HG02870 (cell line): ENCODE results near the gene ABCA5.
A peak's percentile ranks its signal among the peaks of the same experiment; 100 is the strongest.
"Not testable (repeated sequence)": the region's sequence is repeated elsewhere in the genome, so short reads cannot be mapped to it uniquely, and the experiment has no call there.

Experiments
- ATAC-seq: cut with Tn5 transposase; IDR thresholded peaks from one replicate; pipeline ENCODE4 v1.9.1; 2021; ENCODE audit warnings: mild to moderate bottlenecking, moderate library complexity; ENCODE audit not compliant: unreplicated experiment

The ABCA5 gene

DNA sequence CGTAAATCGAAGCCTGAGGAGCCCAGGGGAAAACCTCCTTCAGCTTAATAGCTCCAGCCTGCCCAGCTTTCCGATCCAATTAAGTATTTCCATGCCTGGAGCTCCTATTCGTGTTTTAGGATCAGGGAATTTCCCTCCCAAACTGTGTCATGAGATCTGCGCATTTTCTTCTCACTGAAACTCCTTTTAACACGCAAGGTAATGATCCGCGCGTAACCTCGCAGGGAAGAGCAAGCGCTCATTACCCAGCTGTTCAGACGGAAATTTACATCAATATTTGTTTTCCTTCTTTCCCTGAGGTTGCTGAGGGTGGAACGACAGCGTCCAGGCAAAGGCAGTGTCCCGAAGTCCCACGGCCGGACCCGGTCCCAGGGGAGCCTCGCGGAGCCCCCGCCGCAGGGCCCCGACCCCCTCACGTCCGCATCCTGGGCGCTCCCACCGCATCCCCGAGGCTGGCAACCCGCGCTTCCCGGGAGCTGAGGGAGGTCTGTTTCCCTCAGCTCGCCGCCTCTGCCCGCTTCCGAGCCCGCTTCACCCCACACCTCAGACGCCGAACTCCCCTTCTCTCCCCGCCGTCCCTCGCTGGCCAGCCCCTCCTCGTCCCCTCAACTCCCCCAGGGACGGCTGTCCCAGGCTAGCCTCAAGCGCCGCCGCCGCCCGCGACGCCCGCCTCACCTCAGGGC is 415 bp downstream of the ABCA5 start:
- peak; percentile 5 for ATAC-seq

DNA sequence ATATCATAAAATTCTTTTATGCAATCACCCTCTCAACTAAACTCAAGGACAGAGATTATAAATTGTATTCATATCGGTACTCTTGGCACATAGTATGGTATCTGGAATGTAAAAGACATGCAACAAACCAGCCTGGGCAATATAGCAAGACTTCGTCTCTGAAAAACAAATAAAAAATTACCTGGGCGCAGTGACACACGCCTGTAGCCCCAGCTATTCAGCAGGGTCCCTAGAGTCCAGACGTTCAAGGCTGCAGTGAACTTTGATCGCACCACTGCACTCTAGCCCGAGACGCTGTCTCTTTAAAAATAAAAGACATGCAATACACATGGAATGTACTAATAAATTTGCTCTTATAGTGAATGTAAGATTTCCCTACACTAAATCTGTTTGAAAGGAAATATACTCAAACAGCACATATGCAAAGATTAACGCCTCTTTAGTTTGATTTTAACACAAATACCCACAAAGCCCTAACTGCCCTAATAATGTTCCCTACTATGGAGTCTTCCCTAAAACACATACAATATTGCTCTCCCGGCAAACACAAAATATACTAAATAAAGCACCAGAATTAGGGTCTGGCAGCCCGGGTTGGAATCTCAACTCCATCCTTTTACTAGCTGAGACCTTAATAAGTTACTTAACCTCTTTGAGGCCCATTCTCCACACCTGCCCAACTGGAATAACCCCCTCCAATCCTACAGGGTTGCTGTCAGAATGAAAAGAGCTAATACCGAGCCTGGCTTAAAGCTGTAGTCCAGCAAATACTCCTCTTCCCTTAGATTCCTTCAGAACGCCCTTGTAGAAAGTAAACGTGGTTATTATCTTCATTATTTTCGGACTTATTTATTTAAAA is 1.2 kb downstream of the ABCA5 start:
- no peak for ATAC-seq

DNA sequence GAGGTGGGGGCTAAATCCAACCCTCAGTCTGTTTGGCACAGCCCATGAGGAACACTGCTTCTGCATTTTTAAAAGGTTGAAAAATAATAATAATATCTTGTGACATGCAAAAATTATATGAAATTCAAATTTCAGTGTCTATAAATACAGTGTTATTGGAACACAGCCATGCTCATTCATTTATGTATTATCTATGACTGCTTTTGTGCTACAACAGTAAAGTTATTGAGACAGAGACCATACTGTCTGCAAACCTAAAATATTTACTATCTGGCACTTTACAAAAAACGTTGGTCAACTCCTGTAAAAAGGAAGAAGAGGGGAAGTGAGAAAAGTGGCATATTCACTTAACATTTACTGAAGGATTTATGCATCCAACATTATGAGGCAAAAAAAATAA is 3.1 kb downstream of the ABCA5 start:
- ATAC-seq: no peak

DNA sequence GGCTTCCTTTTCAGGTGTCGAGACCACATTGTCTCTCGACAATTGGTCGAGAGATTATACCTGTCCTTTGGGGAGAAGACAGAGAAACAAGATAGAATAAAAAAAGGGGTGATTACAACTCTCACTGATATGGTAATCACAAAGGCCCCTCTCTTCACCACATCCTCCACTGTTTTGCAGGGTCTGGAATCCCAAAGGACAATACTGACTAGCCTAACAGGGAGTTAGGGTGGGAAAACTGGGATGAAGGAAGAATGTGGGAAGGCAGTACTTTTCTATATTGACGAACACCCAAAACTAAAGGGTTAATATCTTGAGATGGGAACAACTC is 6.1 kb downstream of the ABCA5 start:
- no peak for ATAC-seq

DNA sequence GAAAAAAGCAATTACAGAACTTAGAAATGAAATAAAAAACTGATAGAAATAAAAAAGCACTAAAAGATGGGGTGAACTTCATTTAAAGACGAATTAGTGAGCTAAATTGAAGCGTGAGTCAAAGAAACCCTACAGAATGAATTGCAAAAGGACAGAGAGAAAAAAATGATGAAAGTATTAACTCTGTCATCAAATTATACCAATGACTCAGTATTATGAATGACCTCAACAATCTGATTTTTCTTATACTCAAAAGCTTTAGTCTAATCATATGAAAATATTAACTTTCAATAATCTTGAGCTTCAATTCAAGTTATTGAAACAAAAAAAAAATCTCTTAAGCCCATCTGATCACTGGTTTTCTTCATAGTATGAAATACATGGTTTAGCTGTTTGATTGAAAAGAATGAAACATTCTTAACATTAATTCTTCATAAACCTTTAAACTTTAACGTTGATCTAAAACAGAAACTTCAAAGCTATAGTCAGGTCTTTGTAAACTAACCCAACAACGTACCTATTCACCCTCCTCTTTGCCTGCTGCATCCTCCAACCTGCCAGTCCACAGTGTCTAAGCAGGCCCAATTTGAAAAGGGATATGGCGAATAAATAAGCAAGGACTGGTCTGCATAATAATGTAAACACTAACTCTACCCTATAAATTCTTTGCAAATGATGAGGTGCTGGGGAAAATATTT is 6.6 kb downstream of the ABCA5 start:
- ATAC-seq: no peak

DNA sequence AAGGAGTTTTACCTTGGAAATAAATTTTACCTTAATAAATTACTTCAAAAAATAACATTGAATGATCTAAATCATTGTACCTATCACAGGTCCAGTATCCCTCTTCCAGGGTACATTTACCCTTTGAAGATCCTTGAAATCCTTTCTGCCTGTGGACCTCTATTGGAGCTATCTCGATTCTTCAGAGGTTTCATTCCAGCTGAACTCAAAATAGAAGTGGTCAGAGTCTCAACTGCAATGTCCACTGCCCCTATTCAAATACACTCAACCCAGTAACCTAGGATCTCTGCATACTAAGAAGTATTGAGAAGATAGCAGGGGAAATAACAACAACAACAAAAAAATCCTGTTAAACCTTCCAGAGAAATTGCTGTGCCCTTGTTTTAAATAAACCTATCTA is 9.3 kb downstream of the ABCA5 start:
- ATAC-seq: no peak

DNA sequence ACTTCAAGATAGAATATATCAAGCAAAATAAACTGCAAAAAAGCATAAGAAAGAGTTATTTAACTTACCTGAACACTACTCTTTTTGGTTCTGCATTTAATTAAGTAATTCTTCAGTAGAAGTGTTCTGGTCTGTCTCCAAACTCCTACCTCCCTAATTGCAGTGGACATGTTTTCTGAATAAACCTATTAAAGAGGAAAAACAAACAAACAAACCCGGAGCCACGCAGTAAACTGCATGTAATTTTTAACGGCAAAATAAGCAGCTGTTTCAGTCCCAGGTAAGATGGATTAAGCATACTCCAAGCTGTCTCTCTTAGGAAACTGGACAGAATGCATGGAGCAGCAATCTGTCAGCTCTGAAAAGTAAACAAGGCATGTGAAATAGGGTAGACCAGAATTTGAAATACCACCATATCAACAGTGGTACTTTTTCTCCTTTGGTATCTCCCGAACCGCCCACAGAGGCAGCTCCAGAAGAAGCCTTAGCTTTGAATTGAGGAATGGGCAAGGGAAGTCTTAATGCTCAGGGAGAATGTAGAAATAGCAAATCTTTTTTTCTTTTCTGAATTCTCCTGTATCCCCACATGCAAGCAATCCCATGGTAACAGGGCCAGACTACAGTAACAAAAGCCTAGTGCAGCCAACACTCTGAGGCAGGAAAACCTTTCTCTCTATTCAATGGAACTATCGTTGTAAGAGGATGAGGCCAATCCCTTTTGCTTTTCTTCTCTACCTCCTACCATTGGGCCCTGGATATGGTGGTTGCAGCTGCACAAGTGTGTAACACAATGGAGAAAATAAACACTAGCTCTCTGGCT is 12.5 kb downstream of the ABCA5 start:
- no peak for ATAC-seq

DNA sequence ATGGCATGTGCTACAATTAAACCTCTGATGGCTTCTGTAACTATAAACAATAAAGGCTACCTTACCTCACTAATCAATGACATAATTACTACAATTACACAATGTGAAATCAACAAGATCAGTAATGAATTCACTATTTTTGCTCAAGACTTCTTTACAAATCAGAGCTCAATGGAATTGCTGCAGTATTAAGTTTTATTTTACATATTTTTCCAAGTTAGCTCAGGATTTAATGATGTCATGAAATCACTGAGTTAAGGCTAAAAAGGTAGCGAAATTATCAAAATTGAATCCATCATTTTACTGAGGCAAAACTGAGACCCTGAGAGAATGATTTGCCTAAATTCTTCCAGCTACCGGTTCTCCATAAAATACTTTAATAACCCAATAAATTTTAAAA is 21.8 kb downstream of the ABCA5 start:
- ATAC-seq: no peak

DNA sequence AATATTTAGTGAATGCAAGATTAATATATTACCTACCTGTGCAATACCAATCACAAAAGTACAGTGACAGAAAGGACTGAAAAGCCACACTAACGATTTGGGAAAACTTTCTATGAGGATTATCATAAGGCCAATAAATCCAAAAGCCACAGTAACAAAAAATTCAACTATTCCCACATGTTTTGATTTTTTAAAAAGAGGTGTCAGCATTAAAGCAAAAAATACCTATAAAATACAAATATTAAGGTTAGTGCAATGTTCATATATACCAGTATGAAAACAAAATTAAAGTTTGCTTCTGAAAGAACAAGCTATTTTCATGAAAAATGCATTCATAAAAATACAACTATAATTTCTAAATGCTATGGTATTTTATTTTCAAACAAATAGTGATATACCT is 24.3 kb downstream of the ABCA5 start:
- ATAC-seq: no peak

DNA sequence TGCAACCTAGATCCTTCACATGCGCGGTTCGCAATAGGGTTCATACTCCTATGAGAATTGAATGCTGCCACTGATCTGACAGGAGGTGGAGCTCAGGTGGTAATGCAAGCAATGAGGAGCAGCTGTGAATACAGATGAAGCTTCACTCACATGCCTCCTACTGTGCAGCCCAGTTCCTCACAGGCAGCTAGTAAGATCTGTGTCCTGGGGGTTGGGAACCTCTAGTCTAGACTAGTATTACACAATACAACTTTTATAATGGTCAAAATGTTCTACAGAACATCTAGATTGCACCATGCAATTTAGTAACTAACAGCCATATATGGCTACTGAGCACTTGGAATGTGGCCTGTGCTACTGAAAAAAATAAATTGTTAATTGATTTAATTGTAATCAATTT is 26.7 kb downstream of the ABCA5 start:
- ATAC-seq: no peak

DNA sequence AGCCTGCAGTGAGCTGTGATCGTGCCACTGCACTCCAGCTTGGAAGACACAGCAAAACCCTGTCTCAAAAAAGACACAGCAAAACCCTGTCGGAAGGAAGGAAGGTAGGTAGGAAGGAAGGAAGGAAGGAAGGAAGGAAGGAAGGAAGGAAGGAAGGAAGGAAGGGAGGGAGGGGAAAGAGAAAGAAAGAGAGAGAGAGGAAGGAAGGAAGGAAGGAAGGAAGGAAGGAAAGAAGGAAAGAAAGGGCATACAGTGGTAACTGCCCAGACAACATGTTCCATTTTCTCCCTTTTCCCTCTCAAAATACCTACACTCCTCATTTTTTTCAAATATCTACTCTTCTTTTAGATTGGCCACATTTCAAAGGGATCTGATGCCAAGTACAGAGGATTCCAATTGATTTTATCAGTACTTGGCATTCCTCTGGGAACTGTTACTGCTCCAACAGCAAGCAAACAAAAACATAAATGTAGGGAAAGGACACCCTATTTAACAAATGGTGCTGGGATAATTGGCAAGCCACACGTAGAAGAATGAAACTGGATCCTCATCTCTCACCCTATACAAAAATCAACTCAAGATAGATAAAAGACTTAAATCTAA is 28.7 kb downstream of the ABCA5 start:
- ATAC-seq: not testable (repeated sequence)

DNA sequence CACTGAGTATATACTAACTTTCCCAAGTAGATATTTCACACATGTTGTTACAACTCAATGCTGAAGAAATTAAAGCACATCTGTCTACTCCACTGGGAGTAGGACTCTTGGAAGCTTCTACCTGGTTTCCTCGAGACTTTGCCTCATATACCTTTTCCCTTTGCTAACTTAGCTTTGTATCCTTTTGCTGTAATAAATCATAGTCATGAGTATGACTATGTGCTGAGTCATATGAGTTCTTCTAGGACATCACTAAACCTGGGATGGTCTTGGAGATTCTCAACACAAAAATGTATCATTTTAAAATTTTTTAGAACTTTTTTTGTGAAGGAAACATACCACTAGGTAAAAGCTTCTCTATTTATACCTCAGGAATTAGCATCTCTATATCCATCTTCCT is 39.8 kb downstream of the ABCA5 start:
- no peak for ATAC-seq

DNA sequence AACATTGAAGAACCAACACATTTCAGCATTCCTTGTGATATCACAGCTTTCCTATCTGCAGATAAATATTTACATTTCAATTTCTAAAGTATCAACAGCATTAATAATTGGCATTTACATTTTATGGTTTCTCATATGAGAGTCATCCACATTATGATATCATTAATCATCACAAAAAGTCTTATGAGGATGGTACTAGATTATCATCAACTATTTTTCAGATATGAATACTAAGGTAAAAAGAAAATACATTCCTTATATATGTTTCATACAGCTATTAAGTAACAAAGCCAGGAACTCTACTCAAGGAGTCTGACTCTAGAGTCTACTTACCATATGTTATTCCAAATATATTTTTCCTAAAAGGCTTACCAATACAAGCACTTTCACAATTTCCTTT is 40.7 kb downstream of the ABCA5 start:
- ATAC-seq: no peak

DNA sequence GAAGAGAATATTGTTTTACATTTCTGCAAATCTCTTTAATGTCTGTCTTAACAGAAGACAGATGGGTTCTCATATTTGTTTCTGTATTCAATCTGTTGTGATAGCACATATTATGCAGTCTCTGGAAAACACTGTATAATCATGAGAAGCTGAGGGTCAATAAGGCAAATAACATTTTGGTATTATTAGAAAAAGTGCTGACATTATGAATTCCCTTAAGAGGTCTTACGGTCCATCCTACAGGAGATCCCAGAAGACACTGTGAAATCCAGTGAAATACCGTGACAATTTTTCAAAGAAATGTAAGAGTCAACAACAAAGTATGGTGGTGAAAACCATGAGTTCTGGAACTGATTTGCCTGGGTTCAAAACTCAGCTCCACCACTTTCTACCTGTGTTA is 42.3 kb downstream of the ABCA5 start:
- no peak for ATAC-seq

DNA sequence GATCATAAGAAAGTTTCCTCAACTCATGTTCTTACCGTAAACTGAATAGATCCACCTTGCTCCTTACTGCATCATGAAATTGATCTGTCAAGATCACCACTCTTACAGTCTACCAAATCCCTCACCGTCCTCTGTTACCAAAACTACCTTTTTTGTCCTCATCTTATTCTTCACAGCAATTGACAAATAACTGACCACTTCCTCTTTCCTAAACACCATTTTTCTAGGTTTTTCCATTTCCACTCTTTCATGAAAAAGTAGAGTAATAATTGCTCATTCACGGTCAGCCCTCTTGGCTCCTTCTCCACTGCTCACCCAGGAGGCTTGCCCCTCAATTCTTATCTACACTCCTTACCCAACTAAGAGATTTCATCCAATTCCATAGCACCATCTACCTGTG is 44.9 kb downstream of the ABCA5 start:
- no peak for ATAC-seq

DNA sequence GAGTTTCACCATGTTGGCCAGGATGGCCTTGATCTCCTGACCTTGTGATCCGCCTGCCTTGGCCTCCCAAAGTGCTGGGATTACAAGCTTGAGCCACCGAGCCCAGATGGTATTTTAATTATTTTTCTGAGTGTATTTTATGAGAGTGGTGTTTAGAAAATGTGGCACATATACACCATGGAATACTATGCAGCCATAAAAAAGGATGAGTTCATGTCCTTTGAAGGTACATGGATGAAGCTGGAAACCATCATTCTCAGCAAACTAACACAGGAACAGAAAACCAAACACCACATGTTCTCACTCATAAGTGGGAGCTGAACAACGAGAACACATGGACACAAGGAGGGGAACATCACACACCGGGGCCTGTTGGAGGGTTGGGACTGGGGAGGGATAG is 50.7 kb downstream of the ABCA5 start:
- ATAC-seq: not testable (repeated sequence)

DNA sequence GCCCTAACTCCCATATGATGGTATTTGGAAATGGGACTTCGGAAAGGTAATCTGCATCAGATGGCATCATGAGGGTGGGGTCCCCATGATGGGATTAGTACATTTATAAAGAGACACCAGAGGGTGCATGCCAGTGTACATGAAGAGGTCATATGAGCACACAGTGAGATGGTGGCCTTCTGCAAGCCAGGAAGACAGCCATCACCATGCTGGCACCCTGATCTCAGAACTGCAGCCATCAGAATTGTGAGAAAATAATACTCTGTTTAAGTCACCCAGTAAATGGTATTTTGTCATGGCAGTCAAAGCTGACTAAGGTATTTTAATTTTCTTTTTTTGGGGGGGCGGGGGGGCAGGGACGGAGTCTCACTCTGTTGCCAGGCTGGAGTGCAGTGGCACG is 51.2 kb downstream of the ABCA5 start:
- no peak for ATAC-seq

DNA sequence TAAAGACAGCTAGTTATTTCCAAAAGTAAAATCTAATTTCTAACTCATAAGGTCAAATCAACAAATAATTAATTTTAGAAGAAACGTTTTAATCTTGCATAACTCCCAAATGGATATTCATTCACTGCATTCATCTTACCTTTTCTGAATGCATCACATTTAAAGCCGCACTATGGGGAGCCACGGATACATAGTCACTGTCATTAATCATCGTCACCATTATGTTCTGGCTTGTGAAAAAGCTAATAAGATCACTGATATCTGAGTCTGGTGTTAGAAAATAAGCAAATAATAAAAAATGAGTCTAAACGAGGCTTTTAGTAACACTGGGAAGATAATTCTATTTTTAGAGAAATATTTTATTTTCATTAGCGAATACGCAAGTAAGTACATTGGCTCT is 55.9 kb downstream of the ABCA5 start:
- ATAC-seq: no peak

DNA sequence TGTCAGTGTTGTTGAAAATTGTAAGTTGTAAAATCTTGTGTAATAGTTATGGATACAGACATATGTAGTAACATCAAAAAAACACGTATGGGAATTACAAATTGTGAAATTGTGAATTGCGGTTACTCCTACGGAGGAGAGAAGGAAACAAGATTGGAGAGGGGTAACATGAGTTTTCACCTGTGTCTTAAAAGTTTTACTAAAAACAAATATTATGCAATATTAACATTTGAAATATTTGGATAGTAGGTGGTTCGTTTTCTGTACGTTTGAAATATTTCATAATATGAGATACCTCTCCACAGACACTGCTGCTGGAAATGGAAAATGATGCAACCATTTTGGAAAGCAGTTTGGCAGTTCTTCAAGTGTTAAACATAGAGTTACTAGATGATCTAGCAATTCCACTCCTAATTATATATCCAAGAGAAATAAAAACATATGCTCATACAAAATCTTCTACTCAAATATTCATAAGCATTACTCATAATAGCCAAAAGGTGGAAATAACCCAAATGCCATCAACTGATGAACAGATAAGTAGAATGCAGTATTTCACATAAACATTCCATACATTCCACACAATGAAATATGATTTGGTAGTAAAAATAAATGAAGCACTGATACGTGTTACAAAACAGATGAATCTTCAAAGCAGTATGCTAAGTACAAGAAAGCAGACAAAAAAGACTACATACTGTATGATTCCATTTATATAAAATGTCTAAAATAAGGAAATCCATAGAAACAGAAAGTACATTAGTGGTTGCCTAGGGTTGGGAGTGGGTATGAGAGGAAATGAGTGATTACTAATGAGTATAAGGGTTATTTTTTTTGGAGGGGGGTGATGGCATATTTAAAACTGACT is 57.6 kb downstream of the ABCA5 start:
- no peak for ATAC-seq

DNA sequence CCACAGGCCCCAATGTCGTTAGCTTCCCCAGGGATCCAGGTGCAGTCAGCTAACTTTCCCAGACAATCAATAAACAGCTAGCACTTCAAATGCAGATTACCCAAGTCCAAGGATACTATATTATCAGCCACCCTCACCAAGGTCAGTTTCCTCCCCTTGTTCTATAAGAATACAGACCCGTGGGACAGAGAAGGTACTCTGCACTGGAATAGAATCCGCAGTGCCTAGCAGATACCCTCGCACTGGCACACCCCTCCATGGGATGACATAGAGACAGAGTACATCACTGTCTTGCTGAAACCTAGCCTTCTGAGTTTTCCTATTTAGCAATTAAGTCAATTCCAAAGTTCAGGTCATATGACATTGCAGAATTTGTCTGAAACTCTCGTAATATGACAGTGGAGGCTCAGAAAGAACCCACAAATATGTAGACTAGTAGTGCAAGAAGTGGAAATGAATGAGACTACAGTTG is 58.4 kb downstream of the ABCA5 start:
- ATAC-seq: no peak
